ENCODE data around the gene RIN3. TPM values are rescaled to one million over a fixed set of nuclear protein-coding genes. Genes with fewer than 3 reads are reported as not detected.
A peak's percentile ranks its signal among the peaks of the same experiment; 100 is the strongest.
"Not testable (repeated sequence)": the region's sequence is repeated elsewhere in the genome, so short reads cannot be mapped to it uniquely, and the experiment has no call there.

The RIN3 gene
- total RNA-seq, 1 experiment from 2014 or later, result 4.8 TPM

DNA sequence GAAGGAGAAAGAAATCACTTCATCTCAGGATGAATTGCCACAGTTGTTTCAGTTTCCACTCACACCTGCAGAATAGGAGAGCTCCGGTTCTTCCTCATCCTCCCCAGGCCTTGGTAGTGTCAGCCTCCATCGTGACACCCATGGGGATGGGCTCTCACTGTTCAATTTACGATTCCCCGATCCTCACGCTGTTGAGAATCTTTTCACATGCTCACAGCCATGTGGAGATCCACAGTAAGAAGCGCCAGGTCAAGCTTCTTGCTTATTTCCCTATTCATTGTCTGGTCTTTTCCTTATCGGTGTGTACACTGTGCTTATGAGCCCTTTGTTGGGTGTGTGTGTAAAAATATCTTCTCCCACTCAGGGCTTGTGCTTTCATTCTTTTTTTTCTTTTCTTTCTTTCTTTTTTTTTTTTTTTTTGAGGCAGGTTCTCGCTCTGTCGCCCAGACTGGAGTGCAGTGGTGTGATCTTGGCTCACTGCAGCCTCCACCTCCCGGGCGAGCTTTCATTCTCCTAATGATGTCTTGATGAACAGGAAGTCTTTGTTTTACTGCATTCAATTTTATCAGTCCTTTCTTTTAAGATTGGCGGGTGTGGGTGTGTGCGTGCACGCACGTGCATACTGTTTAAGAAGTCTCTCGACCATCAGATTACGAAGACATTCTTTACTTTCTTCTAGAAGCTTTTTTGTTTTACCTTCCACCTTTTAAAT lies 21.5 kb downstream of the RIN3 start:
- Histone ChIP-seq H3K27me3 (ENCODE audit: low read length) (no peaks in the 10 kb centered on the region), H3F3A (ENCODE audit: low read length, unreplicated experiment) (no peaks in the 10 kb centered on the region), H3K36me3 (ENCODE audit: low read depth, low read length) (no peaks in the 10 kb centered on the region), H3K4me3 (ENCODE audit: low read length) (no peak overlapping the region), H3K9ac (ENCODE audit: low read length) (no peak overlapping the region), H3K9me3 (ENCODE audit: low read length) (no peaks in the 10 kb centered on the region), H3K27ac (ENCODE audit: low read length) (no peak overlapping the region), H3K4me2 (ENCODE audit: low read length) (no peak overlapping the region), H2AFZ (ENCODE audit: low read length) (no peak overlapping the region), H3K9me2 (replicated peaks; ENCODE audit: low read length) (no peaks in the 10 kb centered on the region), H3K4me1 (ENCODE audit: insufficient read depth, low read length) (peaks cover 6% of the 10 kb centered on the region), H4K20me1 (ENCODE audit: low read length) (no peaks in the 10 kb centered on the region), H3K79me2 (ENCODE audit: low read length) (0 out of 2 replicates have a peak, but pooled peaks cover 7% of the 10 kb centered on the region)
- intact Hi-C loops (cut with micrococcal nuclease), result no loop called here
- DNase-seq, result no peak
- TF ChIP-seq, protein P1, sequence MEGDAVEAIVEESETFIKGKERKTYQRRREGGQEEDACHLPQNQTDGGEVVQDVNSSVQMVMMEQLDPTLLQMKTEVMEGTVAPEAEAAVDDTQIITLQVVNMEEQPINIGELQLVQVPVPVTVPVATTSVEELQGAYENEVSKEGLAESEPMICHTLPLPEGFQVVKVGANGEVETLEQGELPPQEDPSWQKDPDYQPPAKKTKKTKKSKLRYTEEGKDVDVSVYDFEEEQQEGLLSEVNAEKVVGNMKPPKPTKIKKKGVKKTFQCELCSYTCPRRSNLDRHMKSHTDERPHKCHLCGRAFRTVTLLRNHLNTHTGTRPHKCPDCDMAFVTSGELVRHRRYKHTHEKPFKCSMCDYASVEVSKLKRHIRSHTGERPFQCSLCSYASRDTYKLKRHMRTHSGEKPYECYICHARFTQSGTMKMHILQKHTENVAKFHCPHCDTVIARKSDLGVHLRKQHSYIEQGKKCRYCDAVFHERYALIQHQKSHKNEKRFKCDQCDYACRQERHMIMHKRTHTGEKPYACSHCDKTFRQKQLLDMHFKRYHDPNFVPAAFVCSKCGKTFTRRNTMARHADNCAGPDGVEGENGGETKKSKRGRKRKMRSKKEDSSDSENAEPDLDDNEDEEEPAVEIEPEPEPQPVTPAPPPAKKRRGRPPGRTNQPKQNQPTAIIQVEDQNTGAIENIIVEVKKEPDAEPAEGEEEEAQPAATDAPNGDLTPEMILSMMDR (conservative IDR thresholded peaks at IDR 0.05; ENCODE audit: low read depth, low read length), result no peak
- TF ChIP-seq EZH2phosphoT487 (IDR thresholded peaks at IDR 0.05; ENCODE audit: borderline replicate concordance, low read length), result no peak
- no peak for TF ChIP-seq EZH2 (IDR thresholded peaks at IDR 0.05; ENCODE audit: low read length, unreplicated experiment)
- POLR2A ChIA-PET (ENCODE audit: unreplicated experiment), result no interaction called here
- CTCF ChIA-PET, result no interaction called here
- no peak for ATAC-seq
- BruUV-seq (replicated peaks), result no TSS peak

GRCh38 chr14:92536231-92536630 lies 22.6 kb downstream of the RIN3 start:
- intact Hi-C loops (cut with micrococcal nuclease); BruUV-seq (replicated peaks); H2AFZ ChIP-seq (ENCODE audit: low read length); H3K9ac ChIP-seq (ENCODE audit: low read length); H3K36me3 ChIP-seq (ENCODE audit: low read depth, low read length); H3F3A ChIP-seq (ENCODE audit: low read length, unreplicated experiment); H3K9me2 ChIP-seq (replicated peaks; ENCODE audit: low read length); H3K9me3 ChIP-seq (ENCODE audit: low read length); CTCF ChIA-PET; H3K79me2 ChIP-seq (ENCODE audit: low read length); H3K4me3 ChIP-seq (ENCODE audit: low read length); H4K20me1 ChIP-seq (ENCODE audit: low read length); H3K27me3 ChIP-seq (ENCODE audit: low read length); H3K4me2 ChIP-seq (ENCODE audit: low read length); POLR2A ChIA-PET (ENCODE audit: unreplicated experiment); H3K27ac ChIP-seq (ENCODE audit: low read length): not testable (repeated sequence)
- peak; percentile 62 for DNase-seq
- ATAC-seq, result peak; percentile 26
- peaks cover 17% of the 10 kb centered on the region for H3K4me1 ChIP-seq (ENCODE audit: insufficient read depth, low read length)

- ATAC-seq, result no peak
- H3K9ac ChIP-seq (ENCODE audit: low read length), result no peak overlapping the region
- H3K36me3 ChIP-seq (ENCODE audit: low read depth, low read length), result no peaks in the 10 kb centered on the region
- CTCF ChIA-PET, result no interaction called here
- no peak overlapping the region for H3K27ac ChIP-seq (ENCODE audit: low read length)
- H3K27me3 ChIP-seq (ENCODE audit: low read length), result no peaks in the 10 kb centered on the region
- no peak overlapping the region for H3K4me2 ChIP-seq (ENCODE audit: low read length)
- DNase-seq, result no peak
- BruUV-seq (replicated peaks), result no TSS peak
- TF ChIP-seq, protein P1 (conservative IDR thresholded peaks at IDR 0.05; ENCODE audit: low read depth, low read length), result no peak
- TF ChIP-seq EZH2 (IDR thresholded peaks at IDR 0.05; ENCODE audit: low read length, unreplicated experiment), result no peak
- no peak for TF ChIP-seq EZH2phosphoT487 (IDR thresholded peaks at IDR 0.05; ENCODE audit: borderline replicate concordance, low read length)
- intact Hi-C loops (cut with micrococcal nuclease), result no loop called here
- peaks cover 7% of the 10 kb centered on the region; the same call in 1 of the 2 replicates for H3K79me2 ChIP-seq (ENCODE audit: low read length)
- peaks cover 20% of the 10 kb centered on the region for H3K4me1 ChIP-seq (ENCODE audit: insufficient read depth, low read length)
- no peaks in the 10 kb centered on the region for H3F3A ChIP-seq (ENCODE audit: low read length, unreplicated experiment)
- H3K9me2 ChIP-seq (replicated peaks; ENCODE audit: low read length), result no peaks in the 10 kb centered on the region
- H4K20me1 ChIP-seq (ENCODE audit: low read length), result no peaks in the 10 kb centered on the region
- no peak overlapping the region for H2AFZ ChIP-seq (ENCODE audit: low read length)
- H3K9me3 ChIP-seq (ENCODE audit: low read length), result no peaks in the 10 kb centered on the region
- no peak overlapping the region for H3K4me3 ChIP-seq (ENCODE audit: low read length)
- POLR2A ChIA-PET (ENCODE audit: unreplicated experiment), result no interaction called here
Observed at GRCh38 chr14:92538412-92538985, 24.9 kb downstream of the RIN3 start.

All from PC-3 (cell line).